Measurements from ENCODE around the gene HDGFL2. TPM values are rescaled to one million over a fixed set of nuclear protein-coding genes. Genes with fewer than 3 reads are reported as not detected.

HDGFL2 gene
- total and polyA plus RNA-seq, 9 donors = 35.0 to 97.7 (median 83.3) TPM

GRCh38 chr19:4464815-4465581 is 7.1 kb upstream of the HDGFL2 start:
- DNase-seq = no peak
- Histone ChIP-seq H3K27me3 (ENCODE audit: control insufficient read depth, insufficient read depth, low read length) (no peaks in the 10 kb centered on the region), H3K27ac (ENCODE audit: low read length) (no peak overlapping the region), H3K36me3 (ENCODE audit: control insufficient read depth, insufficient read depth, low read length) (no peaks in the 10 kb centered on the region), H3K4me3 (ENCODE audit: low read length) (no peak overlapping the region), H3K4me1 (ENCODE audit: control insufficient read depth, insufficient read depth, low read length) (no peaks in the 10 kb centered on the region), H3K9me3 (replicated peaks; ENCODE audit: control insufficient read depth, low read depth, low read length) (no peaks in the 10 kb centered on the region)
- 60% methylated on average over 2 of the region's 8 CpGs for WGBS (ENCODE audit: insufficient coverage)

GRCh38 chr19:4467835-4468234 is 4.3 kb upstream of the HDGFL2 start:
- 100% methylated on average over 1 of the region's 3 CpGs for WGBS (ENCODE audit: insufficient coverage)

DNA sequence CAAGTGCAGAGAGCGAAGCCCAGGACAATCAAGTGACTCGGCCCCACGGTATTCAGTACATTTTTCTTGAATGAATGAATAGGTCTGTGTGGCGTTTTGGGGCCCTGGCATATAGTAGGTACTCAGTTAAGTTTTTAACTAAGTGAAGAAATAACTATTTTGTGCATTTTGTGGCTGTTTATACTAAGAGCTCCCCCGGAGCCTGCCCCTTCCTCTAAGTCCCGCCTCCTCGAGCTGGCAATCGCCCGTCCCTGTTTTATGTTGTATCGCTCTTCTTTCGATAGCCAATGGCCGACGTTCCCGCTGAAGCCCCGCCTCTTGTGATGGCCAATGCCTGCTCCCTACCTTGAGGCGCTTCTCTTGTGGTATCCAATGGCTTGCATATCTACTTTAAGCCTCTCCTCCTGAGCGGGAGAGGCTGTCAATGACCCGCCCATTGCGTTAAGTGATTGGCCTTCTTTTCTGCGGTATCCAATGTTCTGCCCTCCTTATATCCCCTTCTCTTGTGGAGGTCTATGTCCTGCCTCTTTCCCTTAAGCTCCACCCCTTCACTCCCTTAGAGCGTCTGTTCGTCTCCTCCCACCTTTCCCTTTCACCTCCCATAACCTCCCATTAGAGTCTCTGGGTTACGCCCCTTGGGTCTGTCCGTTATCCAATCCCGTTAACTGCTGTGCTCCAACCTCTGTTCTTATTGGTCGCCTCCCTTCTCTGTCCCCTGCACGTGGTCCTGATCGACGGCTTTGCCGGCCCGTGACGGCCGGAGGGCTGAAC is 509 bp upstream of the HDGFL2 start:
- H3K27me3 ChIP-seq (ENCODE audit: control insufficient read depth, insufficient read depth, low read length) = no peaks in the 10 kb centered on the region
- WGBS (ENCODE audit: insufficient coverage) = 0% methylated on average over 29 of the region's 33 CpGs
- H3K4me1 ChIP-seq (ENCODE audit: control insufficient read depth, insufficient read depth, low read length) = peaks cover 30% of the 10 kb centered on the region

More at GRCh38 chr19:4467835-4468234, 4.3 kb upstream of the HDGFL2 start:
- no peak for DNase-seq
- peaks cover 6% of the 10 kb centered on the region for H3K4me1 ChIP-seq (ENCODE audit: control insufficient read depth, insufficient read depth, low read length)
- no peak overlapping the region for H3K4me3 ChIP-seq (ENCODE audit: low read length)
- no peaks in the 10 kb centered on the region for H3K36me3 ChIP-seq (ENCODE audit: control insufficient read depth, insufficient read depth, low read length)
- H3K27ac ChIP-seq (ENCODE audit: low read length) = no peak overlapping the region
- H3K9me3 ChIP-seq (replicated peaks; ENCODE audit: control insufficient read depth, low read depth, low read length) = no peaks in the 10 kb centered on the region
- H3K27me3 ChIP-seq (ENCODE audit: control insufficient read depth, insufficient read depth, low read length) = no peaks in the 10 kb centered on the region

GRCh38 chr19:4473011-4473762 is 1.1 kb downstream of the HDGFL2 start:
- DNase-seq = no peak
- peak overlapping the region; percentile 77 for H3K4me3 ChIP-seq (ENCODE audit: low read length)
- WGBS (ENCODE audit: insufficient coverage) = 17% methylated on average over 25 of the region's 25 CpGs
- peaks cover 26% of the 10 kb centered on the region for H3K36me3 ChIP-seq (ENCODE audit: control insufficient read depth, insufficient read depth, low read length)
- peak overlapping the region; percentile 6 for H3K27ac ChIP-seq (ENCODE audit: low read length)
- H3K4me1 ChIP-seq (ENCODE audit: control insufficient read depth, insufficient read depth, low read length) = peaks cover 30% of the 10 kb centered on the region
- no peaks in the 10 kb centered on the region for H3K27me3 ChIP-seq (ENCODE audit: control insufficient read depth, insufficient read depth, low read length)
- no peaks in the 10 kb centered on the region for H3K9me3 ChIP-seq (replicated peaks; ENCODE audit: control insufficient read depth, low read depth, low read length)

More for the DNA sequence above, 509 bp upstream of the HDGFL2 start:
- DNase-seq = peak; percentile 100
- Histone ChIP-seq H3K36me3 (ENCODE audit: control insufficient read depth, insufficient read depth, low read length) (peaks cover 13% of the 10 kb centered on the region), H3K9me3 (replicated peaks; ENCODE audit: control insufficient read depth, low read depth, low read length) (no peaks in the 10 kb centered on the region), H3K27ac (ENCODE audit: low read length) (peak overlapping the region; percentile 97), H3K4me3 (ENCODE audit: low read length) (peak overlapping the region; percentile 64)

DNA sequence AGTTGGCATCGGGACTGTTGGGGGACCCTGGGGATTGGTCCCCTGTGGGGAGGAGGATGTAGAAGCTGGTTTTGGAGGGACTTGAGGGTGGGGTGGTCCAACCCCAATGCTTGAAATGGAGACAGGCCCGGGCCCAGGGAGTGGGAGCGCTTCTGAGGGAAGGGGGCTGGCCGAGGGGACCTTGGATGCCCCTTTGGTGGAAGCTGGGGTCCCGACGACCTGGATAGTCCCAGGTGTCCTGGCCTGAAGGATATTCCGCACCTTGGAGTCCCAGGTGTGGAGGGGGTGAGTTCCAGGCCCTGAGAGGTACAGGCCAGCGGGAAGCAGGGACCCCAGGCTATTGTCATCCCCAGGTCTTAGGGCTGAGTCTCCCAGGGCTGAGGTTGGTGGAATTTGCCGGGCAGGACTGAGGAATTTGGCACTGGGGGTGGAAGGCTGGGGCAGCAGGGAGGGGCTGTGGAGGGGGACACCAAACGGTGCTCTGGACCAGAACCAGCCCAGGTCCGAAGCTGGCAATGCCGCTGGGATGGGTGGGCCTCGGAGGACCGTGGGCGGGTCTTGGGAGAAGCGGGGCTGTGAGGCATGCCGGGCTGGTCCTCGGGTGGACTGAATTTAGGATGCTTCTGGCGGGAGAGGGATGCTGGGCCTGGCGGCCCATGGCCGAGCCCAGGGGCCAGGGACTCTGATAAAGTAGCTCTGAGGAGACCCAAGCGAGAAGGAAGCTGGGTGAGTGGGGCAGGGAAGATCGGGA is 1.8 kb downstream of the HDGFL2 start:
- 8% methylated on average over 21 of the region's 23 CpGs for WGBS (ENCODE audit: insufficient coverage)
- peak overlapping the region; percentile 59 for H3K27ac ChIP-seq (ENCODE audit: low read length)
- H3K27me3 ChIP-seq (ENCODE audit: control insufficient read depth, insufficient read depth, low read length) = no peaks in the 10 kb centered on the region
- H3K9me3 ChIP-seq (replicated peaks; ENCODE audit: control insufficient read depth, low read depth, low read length) = no peaks in the 10 kb centered on the region
- H3K4me3 ChIP-seq (ENCODE audit: low read length) = peak overlapping the region; percentile 28
- peaks cover 31% of the 10 kb centered on the region for H3K36me3 ChIP-seq (ENCODE audit: control insufficient read depth, insufficient read depth, low read length)
- H3K4me1 ChIP-seq (ENCODE audit: control insufficient read depth, insufficient read depth, low read length) = peaks cover 30% of the 10 kb centered on the region
- peak; percentile 23 for DNase-seq

GRCh38 chr19:4474514-4475022 is 2.5 kb downstream of the HDGFL2 start:
- Histone ChIP-seq H3K4me1 (ENCODE audit: control insufficient read depth, insufficient read depth, low read length) (peaks cover 30% of the 10 kb centered on the region), H3K27me3 (ENCODE audit: control insufficient read depth, insufficient read depth, low read length) (no peaks in the 10 kb centered on the region), H3K36me3 (ENCODE audit: control insufficient read depth, insufficient read depth, low read length) (peaks cover 31% of the 10 kb centered on the region), H3K27ac (ENCODE audit: low read length) (peak overlapping the region; percentile 59), H3K4me3 (ENCODE audit: low read length) (peak overlapping the region; percentile 28), H3K9me3 (replicated peaks; ENCODE audit: control insufficient read depth, low read depth, low read length) (no peaks in the 10 kb centered on the region)
- 10% methylated on average over 5 of the region's 13 CpGs for WGBS (ENCODE audit: insufficient coverage)
- peak; percentile 91 for DNase-seq

GRCh38 chr19:4477034-4477801 is 5.1 kb downstream of the HDGFL2 start:
- 86% methylated on average over 11 of the region's 16 CpGs for WGBS (ENCODE audit: insufficient coverage)
- no peak for DNase-seq
- Histone ChIP-seq H3K27me3 (ENCODE audit: control insufficient read depth, insufficient read depth, low read length) (no peaks in the 10 kb centered on the region), H3K4me3 (ENCODE audit: low read length) (no peak overlapping the region), H3K27ac (ENCODE audit: low read length) (no peak overlapping the region), H3K36me3 (ENCODE audit: control insufficient read depth, insufficient read depth, low read length) (peaks cover 45% of the 10 kb centered on the region), H3K4me1 (ENCODE audit: control insufficient read depth, insufficient read depth, low read length) (peaks cover 25% of the 10 kb centered on the region), H3K9me3 (replicated peaks; ENCODE audit: control insufficient read depth, low read depth, low read length) (no peaks in the 10 kb centered on the region)

- DNase-seq = no peak
- peaks cover 44% of the 10 kb centered on the region for H3K36me3 ChIP-seq (ENCODE audit: control insufficient read depth, insufficient read depth, low read length)
These were observed 10.7 kb downstream of the HDGFL2 start for GRCh38 chr19:4482721-4483364.

More at GRCh38 chr19:4482721-4483364, 10.7 kb downstream of the HDGFL2 start:
- no peaks in the 10 kb centered on the region for H3K27me3 ChIP-seq (ENCODE audit: control insufficient read depth, insufficient read depth, low read length)
- no peak overlapping the region for H3K27ac ChIP-seq (ENCODE audit: low read length)
- 92% methylated on average over 33 of the region's 35 CpGs for WGBS (ENCODE audit: insufficient coverage)
- H3K4me3 ChIP-seq (ENCODE audit: low read length) = no peak overlapping the region
- H3K9me3 ChIP-seq (replicated peaks; ENCODE audit: control insufficient read depth, low read depth, low read length) = no peaks in the 10 kb centered on the region
- H3K4me1 ChIP-seq (ENCODE audit: control insufficient read depth, insufficient read depth, low read length) = no peaks in the 10 kb centered on the region

All from muscle of leg (tissue), 11 donors.